ENCODE measurements around the gene CPPED1.
"Not testable (repeated sequence)": the region's sequence is repeated elsewhere in the genome, so short reads cannot be mapped to it uniquely, and the experiment has no call there.

Gene CPPED1

DNA sequence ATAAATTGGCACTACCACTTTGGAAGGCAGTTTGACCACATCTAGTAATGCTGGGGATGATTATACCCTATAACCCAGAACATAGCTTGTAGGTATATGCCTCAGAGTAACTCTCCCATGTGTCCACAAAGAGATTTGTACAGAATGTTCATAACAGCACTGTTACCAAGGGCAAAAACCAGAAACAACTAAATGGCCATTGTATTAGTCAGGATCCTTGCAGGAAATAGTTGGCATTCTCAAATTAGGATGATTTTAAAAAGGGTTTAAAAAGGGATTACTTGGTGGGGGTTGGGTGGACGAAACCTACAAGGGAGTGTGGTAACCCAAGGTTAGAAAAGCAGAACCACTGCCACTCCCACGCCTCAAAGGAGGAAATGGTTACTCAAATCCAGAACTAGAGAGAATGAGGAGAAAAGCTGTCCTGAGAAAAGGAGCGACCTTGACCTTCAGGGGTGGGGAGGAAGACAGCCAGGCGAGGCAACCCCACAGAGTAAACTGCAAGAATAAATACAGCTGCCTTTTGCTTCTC lies 2.1 kb downstream of the CPPED1 start:
- no peak for DNase-seq

DNA sequence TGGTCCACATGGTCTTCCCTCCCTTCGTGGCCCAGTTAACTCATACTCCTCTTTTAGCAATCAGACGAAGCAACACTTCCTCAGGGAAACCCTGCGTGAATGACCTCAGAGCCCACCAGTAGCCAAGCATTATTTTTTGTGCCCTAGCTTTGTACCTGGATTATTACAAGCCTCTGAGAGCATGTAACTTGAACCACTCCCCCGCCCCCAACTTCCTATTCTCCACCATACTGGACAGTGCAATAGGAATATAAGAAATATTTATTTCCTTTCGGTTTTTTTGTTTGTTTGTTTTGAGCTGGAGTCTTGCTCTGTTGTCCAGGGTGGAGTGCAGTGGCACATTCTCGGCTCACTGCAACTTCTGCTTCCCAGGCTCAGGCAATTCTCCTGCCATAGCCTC lies 2.9 kb downstream of the CPPED1 start:
- DNase-seq, result no peak

DNA sequence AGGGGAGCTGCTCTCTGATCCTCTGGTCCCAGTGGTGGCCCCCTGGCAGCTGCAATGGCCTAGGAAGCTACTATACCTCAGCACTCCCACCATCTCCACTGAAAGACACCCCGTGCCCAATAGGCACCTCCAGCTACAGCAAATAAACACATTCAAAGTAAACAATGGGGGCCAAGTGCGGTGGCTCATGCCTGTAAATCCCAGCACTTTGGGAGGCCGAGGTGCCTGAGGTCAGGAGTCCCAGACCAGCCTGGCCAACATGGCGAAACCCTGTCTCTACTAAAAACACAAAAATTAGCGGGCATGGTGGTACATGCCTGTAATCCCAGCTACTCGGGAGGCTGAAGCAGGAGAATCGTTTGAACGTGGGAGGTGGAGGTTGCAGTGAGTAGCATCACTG lies 3.7 kb downstream of the CPPED1 start:
- DNase-seq, result not testable (repeated sequence)

DNA sequence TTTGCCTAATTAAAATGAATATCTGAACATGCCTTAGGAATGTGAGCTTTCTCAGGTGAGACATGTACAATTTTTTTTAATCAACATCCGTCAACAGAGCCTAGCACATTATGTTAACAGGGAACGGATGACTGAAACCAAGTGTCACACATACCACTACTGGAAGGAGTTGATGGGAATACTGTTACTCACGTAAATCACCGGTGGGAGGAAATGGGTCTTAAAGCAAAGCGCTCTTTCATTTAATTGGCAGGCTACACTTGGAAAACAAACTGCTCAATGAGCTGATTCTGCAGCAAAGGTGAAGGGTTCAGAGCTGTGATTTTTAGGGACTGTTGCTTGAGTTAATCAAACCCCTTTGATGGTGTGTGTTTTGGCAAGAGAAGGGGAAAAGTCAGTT lies 4.8 kb downstream of the CPPED1 start:
- DNase-seq, result no peak

DNA sequence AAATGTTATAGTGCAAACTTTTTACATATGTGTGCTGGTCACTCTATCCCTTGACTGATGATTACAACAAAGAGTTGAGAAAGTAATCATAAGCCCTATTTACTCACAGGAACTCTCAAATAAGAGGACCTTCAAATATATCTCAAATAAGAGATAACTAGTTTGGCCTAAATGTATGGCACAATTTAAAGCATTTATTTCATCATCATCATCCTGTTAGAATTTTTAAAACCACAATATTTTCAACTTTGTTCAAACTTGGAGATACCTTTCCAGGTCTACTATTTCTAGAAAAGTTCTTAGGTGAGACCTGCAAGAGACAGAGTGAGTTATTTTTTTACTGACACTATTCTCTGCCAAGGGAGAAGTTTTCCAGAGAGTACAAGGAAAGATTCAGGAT lies 5.5 kb downstream of the CPPED1 start:
- DNase-seq, result no peak

DNA sequence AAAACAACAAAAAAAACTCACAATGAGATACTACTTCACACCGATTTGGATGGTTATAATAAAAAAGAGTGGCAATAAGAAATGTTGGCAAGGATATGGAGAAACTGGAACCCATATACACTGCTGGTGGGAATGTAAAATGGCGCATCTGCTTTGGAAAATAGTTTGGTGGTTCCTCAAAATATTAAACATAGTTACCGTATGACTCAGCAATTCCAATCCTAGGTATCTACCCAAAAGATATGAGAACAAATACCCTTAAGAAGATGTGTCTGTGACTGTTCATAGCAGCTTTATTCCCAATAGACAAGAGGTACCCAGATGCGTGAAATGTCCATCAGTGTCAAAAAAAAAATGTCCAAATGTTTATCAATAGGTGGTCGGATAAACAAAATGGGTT lies 7.2 kb downstream of the CPPED1 start:
- no peak for DNase-seq

DNA sequence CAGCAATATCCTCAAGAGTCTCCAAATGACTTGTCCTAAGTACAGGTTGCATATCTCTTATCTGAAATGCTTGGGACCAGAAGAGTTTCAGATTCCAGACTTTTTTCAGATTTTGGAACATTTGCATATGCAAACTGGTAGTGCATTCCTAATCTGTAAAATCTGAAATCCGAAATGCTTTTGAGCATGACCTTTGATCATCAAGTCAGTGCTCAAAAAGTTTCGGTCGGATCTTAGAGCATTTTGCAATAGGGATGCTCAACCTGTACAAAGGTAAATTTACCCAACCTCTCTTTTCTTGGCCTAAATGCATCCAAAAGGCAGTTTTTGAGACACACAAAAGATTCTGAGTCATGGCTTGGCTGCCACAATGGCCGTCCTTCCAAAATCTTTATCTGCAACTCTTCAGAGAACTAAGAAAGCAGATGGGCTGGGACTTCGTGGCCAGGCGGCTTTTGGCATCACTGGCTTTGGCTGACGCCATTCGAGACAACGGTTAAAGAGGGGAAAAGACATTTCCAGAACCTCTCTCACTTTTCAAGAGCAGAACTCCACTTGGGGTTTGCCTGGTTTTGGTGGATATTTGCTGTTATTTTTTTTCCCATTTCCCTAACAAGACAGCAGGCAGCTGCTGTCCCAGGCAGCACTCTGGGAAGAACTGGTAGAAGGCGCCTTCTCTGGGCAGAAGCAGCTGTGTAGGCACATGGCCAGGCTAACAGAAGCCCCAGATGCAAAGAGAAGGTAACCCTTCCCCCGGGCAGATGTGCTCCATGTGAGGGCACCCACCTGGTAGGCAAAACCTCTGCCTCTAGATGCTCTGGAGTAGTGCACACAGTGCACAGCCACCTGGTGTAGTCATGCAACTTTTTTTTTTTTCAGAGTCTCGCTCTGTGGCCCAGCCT lies 8.9 kb downstream of the CPPED1 start:
- no peak for DNase-seq

DNA sequence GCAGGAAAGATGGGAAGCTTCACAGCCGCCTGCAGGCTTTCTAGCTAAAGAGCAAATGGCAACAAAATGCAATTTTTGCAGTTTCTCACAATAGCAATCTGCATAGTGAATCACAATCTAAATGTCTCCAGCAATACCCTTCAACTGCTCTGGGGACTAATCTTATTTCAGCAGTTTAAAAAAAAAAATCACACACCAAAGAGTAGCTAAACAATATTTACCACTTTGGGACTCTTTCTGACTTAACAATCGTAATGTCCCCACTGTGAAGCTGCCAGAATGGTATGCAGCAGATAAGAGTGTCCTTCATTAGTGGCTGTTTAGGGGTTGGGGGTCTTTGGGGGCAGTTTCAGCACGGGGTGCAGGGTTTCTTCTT lies 9.8 kb downstream of the CPPED1 start:
- DNase-seq, result no peak

DNA sequence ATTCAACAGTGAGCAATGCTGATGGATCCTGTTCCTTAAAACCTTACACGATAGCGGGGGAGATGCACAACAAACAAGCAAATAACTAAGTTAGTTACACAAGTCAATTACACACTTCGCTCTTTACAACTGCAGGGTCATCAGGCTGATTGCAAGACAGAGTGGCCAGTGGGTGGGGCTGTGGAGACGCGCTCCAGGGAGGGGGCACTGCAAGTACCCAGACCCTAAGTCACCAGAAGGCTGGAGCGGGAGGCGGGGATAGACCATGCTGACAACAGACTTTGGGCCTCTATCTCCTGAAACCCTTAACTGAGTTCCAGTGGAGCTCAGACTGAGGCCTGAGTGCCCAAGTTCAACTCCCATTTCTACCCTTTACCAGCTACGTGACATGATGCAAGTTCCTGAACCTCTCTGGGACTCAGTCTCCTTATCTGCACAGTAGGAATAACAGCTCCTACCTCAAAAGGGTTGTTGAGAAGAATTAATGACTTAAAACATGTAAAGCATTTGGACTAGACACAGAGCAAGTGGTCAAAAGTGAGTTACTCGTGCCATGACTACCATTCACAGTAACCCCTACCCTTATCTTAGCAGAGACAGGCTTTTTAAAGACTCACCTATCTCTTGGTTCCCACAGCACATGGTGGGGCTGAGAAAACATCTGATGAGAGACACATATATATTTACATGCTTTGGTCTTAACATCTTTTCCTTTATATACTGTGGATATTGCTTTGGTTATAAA lies 10.4 kb downstream of the CPPED1 start:
- no peak for DNase-seq

DNA sequence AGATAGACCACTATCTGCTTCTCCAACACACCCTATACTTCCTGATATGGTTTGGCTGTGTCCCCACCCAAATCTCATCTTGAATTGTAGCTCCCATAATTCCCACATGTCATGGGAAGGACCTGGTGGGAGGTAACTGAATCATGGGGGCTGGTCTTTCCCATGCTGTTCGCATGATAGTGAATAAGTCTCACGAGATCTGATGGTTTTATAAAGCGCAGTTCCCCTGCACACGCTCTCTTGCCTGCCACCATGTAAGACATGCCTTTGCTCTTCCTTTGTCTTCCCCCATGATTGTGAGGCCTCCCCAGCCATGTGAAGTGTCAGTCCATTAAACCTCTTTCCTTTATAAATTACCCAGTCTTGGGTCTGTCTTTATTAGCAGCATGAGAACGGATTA lies 11.2 kb downstream of the CPPED1 start:
- DNase-seq, result not testable (repeated sequence)

DNA sequence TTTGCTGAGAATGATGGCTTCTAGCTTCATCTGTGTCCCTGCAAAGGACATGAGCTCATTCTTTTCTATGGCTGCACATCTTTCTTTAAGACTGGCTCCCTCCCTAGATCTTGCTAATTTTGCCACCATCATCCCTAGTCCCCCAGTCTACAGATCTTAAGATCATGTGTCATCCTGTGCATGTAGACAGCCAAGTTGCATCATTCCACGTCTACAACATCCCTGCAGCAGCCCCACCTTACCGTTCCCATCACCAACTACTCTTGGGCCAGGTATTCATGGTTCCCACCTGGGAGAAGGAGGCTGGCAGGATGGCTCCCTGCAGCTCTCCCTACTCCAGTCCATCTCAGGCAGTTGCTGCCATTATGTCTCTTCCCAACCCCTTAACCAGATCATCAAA lies 12.3 kb downstream of the CPPED1 start:
- DNase-seq, result no peak

DNA sequence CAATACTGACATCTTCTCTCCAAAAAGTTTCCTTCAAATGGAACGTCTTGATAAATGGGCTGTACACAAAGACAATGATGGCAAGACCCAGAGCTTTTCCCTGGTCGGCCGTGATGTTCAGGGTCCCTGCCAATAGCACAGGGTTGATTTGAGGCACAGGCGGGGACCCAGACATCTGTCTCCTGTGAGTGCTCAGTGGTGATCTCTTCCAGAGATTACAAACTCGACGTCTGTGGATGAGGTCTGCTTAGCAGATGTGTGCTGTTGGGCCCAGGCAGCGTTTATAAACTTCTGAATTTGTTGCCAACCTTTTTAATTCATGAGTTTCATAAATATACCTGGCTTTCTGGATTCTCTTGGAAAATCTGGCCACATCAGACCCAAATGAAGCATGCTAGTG lies 14.9 kb downstream of the CPPED1 start:
- no peak for DNase-seq

DNA sequence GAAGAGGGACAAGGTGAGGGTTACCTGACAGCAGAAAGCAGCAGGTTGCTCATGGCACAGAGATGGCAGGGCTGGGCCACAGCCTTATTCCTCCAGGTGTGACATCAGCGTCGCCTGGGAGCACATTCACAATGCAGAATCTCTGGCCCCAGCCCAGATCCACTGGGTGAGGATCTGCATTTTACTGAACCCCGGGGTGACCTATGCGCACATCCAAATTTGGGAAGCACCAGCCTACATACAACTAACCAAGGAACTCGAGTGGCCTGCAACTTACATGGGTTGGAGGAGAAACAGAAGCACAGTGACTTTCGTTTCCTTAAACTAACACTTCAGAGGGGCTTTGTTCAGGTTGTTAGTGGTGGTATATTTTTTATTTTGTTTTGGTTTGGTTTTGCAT lies 17.6 kb downstream of the CPPED1 start:
- no peak for DNase-seq

DNA sequence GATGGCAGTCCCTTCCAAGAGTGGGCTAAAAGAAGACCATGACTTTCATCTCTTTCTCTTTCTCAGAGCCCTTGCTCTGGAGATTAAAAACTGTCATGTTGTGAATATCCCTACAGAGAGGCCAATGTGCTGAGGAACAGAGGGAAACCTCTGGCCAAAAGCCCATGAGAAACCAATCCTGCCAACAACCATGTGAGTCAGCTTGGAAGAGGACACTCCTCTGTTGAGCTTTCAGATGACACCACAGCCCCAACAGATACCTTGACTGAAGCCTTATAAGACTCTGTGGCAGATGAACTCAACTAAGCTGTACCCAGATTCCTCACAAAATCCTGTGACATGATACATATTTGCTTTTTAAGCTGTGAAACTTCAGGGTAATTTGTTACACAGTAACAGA lies 19.6 kb downstream of the CPPED1 start:
- DNase-seq, result no peak

DNA sequence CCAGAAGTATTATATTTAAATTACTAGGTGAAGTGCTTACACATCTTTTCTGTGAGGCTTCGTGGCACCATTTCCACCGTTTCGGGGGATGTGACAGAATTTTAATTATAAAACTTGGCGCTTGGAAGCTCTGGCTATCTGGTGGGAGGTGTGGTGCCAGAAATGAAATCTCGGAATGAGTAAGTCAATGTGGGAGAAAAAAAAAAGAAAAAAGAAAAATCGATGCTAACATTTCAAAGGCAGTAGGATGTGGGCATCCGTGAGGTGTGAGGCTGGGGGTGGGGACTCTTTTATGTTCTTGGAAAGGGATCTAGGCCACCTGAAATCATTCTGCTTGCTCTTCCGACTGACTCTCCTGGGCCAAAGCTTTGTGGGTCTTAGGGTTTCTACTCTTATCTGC lies 21.9 kb downstream of the CPPED1 start:
- no peak for DNase-seq

DNA sequence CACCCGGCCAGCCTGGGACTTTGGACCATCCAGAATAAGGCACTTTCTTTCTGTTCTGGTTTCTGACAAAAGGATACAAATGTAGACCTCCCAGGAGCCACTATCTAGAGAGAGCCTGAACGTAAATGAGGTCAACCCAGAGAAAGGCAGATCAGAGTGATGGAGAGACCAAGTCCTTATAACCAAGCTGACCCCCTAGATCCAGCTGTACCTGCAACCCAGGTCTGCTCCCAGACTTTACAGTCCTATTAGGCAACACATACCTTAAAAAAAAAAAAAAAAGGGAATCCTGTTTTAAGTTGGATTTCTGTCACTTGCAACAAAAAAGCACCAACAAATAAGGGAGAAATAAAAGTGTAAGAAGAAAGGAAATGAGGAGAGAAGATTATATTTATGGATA lies 23.2 kb downstream of the CPPED1 start:
- no peak for DNase-seq

DNA sequence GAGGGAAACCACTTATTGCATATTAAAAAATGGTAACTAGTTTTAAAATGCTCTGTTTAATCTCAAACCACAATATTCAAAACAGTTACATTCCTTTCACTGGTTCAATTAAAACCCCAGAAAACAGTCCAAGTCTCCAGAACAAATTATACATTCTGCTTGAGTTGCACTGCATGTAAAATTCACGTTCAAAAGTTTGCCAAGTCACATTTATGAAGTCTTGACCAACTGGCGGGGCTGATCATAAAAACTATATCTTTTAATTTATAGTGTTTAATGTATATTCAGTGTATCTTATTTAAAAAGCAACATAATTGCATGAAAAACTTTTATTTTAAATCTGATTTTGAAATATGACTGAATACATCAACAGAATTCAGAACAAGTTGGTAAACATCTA lies 25.0 kb downstream of the CPPED1 start:
- no peak for DNase-seq

DNA sequence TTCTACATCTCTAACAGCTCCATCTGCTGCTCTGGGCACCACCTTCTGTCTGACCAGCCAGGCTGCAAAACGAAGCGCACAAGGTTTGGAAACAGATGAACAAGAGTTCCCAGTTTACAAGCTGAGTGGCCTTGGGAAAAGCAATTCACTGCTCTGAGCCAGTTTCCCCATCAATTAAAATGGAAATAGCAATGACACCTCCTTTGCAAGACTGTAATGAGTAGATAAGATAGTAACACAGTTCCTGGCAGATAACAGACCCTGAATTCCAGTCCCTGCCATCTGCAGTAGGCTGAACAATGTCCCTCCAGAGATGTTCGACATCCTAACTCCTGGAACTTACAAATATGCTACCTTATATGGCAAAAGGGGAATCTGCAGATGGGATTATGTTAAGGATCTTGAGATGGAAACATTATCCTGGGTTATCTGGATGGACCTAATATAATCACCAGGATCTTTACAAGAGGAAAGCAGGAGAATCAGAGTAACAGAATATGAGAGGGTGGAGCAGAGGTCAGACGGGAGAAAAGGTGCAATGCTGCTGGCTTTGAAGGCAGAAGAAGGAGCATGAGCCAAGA lies 27.9 kb downstream of the CPPED1 start:
- no peak for DNase-seq

DNA sequence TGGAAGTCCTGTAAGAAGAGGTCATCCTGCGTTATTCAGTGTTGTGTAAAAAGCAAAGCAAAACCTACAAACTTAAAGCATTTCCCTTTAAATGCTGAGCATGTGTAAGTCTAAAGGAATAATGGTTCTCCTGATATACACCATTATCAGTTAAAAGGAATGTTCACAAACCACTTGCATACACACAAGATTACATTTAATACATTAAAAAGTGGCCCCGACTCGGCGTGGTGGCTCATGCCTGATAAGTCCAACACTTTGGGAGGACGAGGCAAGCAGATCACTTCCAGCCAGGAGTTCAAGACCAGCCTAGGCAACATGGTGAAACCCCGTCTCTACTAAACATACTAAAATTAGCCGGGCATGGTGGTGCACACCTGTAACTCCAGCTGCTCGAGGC lies 30.5 kb downstream of the CPPED1 start:
- DNase-seq, result no peak

DNA sequence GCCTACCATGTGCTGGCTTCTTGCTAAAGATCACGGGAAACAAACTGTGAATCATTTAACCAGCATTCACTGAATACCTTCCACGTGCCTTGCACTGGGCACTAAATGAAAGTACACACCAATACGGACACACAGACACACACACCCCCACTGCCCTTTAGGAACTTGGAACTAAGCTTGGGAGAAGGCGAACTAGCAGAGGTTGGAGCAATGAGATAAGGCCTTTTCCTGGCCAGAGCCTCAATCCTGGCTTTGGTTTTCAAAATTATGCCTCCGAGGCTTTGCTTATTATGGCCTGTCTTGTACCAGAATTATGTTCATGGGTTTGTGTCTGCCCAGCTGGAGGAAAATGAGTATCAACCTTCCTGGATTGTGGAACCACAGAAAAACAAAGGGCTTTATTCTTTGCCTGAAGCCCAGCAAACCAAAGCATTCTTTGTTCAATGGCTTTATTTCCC lies 32.3 kb downstream of the CPPED1 start:
- DNase-seq, result no peak

DNA sequence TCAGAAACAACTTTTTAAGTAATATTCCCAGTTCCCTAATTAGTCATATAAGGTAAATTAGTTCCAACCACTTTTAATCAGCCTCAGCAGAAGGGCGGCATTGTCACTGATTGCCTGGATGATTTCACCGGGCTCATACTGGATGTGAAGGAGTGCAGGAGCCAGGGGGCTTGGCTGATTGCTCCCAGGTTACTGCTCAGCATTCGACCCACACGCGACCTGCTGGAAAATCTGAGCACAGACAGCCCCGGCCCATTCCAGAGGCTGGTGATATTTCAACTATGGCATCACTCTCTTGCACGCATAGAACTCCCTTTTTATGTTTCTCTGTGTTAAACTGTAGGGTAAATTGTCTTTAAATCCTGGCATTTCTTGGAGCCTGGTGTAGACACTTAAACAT lies 34.2 kb downstream of the CPPED1 start:
- no peak for DNase-seq

DNA sequence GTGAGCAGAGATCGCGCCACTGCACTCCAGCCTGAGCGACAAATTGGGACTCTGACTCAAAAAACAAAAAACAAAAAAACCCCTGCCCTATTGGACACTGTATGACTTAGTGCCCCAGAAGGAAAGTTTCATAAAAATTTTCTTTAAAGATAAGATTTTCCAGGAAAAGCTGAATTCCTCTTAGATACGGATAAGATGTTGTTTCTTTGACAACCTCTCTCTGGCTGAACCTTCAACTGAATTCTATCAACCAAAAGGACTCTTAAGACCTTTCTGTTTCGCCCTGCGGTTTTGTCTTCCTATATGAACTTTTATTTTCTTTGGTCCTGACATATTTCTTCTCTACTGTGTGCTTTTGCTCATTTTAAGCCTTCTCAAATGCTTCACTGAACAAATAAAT lies 35.8 kb downstream of the CPPED1 start:
- no peak for DNase-seq

DNA sequence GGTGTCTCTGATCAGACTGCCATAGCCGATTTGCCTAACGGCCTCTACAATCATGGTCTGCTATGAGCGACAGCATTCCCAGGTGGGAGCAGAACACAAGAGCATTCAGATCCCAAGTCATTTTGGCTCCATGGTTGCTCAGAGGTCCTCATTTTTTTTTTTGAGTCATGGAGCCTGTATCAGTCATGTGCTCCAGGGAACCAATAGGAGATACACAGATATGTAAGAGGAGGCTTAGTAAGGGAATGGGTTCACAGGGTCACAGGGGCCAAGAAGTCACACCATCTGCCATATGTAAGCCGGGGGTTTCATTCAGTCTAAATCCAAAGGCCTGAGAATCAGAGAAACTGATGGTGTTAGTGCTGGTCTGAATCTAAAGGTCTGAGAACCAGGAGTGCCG lies 36.8 kb downstream of the CPPED1 start:
- no peak for DNase-seq

DNA sequence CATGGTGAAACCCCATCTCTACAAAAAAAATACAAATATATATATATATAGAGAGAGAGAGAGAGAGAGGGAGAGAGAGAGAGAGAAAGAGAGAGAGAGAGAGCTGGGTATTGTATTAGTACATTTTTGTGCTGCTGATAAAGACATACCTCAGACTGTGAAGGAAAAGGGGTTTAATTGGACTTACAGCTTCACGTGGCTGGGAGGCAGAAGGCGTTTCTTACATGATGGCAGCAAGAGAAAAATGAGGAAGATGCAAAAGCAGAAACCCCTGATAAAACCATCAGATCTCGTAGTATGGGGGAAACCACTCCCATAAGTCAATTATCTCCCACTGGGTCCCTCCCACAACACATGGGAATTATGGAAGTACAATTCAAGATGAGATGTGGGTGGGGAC lies 37.5 kb downstream of the CPPED1 start:
- DNase-seq, result not testable (repeated sequence)

All from NCI-H1105 (cell line).